Measurements from ENCODE around the gene ADD3.

The ADD3 gene, protein sequence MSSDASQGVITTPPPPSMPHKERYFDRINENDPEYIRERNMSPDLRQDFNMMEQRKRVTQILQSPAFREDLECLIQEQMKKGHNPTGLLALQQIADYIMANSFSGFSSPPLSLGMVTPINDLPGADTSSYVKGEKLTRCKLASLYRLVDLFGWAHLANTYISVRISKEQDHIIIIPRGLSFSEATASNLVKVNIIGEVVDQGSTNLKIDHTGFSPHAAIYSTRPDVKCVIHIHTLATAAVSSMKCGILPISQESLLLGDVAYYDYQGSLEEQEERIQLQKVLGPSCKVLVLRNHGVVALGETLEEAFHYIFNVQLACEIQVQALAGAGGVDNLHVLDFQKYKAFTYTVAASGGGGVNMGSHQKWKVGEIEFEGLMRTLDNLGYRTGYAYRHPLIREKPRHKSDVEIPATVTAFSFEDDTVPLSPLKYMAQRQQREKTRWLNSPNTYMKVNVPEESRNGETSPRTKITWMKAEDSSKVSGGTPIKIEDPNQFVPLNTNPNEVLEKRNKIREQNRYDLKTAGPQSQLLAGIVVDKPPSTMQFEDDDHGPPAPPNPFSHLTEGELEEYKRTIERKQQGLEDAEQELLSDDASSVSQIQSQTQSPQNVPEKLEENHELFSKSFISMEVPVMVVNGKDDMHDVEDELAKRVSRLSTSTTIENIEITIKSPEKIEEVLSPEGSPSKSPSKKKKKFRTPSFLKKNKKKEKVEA

DNA sequence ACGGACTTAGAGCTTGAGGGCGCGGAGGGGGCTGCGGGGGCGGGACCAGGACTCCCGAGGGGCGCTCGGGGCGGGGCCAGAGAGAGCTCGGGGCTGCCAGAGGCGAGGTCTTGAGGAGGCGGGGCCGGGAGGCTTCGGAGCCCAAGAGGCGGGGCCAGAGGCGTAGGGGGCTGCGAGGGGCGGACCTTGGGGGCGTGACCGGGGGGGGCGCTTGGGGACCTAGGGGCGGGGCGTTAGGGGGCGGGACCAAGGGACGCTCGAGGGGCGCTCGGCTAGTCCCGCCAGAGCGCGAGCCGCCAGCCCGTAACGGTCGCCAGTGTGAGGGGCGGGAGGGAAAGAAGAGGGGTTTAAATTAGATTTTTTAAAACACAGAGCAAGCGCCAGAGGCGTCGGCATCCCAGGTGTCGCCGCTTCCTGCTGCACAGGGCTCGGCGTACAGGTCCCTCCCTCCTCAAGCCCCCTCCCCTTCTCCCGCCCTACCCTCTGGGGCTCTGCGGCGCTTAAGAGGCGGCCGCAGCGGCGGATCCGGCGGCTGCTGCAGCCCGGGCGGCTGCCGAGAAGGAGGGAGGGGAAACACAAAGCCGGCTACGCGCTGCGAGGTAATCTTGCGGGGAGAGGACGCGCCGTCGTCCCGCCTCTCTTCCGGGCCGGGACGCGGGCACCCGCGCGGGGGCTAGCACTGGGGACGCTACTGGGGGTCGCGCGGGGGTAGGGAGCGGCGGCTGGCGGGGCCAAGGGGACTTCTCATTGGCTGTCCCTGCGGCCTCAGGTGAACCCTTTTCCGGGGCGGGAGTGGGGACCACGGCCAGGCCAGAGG lies at the start of gene ADD3:
Gene ADD3 (plus strand): TSS at position 284 of the 817 bp plus-strand sequence. CDS start 92,670 bp downstream, outside the sequence.
- peak; percentile 94 for DNase-seq

DNA sequence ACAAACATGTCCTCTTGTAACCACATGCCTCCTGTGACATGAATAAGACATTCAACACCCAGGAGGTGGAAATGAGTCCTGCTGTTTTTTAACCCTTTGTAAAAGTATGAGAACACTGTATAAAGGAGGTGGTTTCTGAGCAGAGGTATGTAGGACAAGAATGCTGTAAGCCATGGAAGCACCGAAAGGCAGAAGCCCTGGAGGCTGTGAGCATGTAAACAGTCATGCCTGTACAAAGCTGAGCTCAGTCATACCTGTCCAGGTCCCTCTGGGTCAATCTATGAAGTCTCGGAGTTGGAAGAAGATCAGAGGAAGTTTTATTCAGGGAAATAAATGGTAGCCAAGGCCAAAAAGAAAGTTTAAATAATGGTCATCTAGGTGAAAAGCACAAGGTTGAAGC lies 49.7 kb upstream of the ADD3 start:
- no peak for DNase-seq

DNA sequence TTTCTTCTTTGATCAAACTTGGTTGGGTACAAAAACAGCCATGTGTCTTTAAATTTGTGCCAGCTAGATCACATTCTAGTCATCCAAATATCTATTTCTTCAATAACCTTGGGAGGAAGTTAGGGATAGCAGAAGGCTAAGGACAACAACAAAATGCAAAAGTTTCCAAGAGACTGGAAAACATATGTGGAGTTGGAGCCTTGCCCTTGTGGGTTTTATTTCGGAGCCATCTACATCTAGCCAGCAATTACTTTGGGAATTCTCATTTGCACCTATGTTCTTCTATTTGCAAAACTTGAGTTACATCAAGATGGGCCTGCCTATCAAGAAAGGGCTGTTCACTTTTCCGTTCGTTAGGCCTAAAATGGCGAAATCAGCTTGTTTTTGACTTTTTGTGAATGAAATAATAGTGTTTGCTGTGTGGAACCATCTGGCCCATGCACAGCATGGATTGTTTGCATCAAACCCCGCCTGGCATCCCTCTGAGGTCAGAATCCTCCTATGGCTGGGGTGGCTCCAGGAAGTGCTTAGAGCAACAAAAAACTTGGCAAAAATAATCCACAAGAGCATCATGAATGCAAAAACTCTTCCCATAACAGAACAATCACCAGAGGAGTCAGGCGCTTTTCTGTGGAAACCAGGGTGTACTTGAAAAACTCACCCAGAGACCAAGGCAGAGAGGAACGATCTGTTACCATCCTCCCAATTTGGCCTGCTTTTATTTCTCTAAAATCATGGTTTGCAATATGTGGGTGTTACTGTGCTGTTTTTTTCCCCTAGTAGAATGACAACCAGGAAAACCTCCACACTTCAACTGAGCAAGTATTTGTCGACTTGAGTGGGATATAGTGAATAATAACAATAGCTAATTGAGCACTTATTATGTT lies 48.3 kb upstream of the ADD3 start:
- no peak for DNase-seq

DNA sequence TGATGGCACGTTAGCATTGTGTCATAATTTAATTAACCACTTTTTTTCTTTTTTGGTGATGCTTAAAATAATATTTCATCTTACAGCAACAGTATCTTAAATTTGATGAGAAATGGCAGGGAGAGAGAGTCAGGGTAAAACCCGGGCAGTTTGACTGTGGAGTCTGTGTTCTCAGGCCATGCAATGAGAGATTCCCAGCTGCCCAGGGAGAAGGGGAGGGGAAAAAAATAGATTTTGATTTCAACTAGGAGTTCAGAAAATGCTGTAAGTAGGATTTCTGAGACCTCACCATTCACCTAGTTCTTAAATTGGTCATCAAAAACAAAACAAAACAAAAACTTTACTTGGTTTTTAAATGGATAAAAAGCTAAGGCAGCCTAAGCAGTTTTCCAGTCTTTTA lies 47.1 kb upstream of the ADD3 start:
- no peak for DNase-seq

GRCh38 chr10:109961174-109962001 lies 46.4 kb upstream of the ADD3 start:
- no peak for DNase-seq

- DNase-seq = no peak
Measured at GRCh38 chr10:109962247-109962646, 45.5 kb upstream of the ADD3 start.

DNA sequence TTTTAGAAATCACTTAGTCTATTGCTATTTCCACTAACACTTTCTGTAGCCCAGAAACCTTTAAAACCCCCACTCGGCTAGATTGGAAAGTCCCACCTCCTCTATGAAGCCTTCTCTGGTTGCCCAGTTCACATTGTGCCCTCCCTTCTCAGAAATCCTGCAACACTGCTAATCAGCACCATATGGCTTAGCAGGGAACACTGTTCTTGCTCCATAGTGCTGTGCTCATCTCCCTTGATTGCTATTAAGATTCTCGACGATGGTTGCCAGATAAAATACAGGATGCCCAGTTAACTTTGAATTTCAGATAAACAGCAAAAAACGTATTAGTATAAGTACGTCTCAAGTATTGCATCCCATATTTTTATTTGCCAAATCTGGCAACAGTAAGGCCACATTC lies 44.3 kb upstream of the ADD3 start:
- no peak for DNase-seq

GRCh38 chr10:109964318-109964717 lies 43.5 kb upstream of the ADD3 start:
- no peak for DNase-seq

DNA sequence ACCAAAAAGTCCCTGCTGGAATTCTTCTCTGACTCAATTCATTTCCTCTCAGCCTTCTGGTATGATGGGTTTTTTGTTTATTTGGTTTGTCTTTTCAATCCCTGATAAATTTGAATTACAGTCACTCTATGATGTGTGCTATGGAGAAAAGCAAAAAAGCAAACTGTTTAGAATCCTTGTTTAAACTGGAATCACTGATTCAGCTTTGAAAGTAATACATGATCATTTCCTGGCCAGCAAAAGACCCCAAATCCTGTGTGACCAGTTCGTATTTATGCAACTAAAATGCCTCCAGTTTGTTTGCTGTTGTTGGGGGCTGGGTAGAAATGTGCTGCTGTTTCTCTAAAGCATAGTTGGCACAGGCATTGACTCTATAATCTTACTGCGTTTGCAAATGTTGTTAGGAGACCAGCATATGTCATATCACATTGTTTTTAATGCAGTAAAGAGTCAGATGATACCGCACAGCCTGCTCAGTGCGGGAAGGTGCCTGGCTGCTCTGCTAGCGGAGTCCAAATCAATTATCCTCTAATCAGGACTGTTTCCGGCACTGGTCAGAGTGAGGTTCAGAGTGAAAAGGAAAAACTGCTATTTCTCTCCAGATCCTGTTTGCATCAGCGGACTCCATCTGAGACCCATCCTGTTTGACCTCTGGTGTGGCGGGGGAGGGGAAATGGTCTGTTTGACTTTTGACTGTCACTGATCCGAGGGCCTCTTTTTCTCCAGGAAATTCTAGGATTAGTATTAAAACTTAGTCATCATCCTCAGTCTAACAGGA lies 40.6 kb upstream of the ADD3 start:
- DNase-seq = no peak

DNA sequence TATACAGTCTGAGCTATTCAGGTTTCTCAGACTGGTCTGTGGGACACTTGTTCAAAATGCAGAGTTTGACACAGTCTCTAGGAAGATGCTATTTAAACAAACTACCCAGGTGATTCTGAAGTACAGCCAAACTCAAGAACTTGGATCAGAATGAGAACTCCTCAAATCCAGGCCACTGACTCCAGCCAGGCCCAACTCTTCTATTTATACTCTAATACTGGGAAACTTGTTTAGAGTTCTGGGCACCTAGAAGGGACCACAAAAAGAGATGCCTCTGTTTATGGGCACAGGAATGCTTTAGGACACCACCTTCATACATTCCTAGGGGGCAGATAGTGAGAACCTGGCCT lies 40.1 kb upstream of the ADD3 start:
- DNase-seq = no peak

DNA sequence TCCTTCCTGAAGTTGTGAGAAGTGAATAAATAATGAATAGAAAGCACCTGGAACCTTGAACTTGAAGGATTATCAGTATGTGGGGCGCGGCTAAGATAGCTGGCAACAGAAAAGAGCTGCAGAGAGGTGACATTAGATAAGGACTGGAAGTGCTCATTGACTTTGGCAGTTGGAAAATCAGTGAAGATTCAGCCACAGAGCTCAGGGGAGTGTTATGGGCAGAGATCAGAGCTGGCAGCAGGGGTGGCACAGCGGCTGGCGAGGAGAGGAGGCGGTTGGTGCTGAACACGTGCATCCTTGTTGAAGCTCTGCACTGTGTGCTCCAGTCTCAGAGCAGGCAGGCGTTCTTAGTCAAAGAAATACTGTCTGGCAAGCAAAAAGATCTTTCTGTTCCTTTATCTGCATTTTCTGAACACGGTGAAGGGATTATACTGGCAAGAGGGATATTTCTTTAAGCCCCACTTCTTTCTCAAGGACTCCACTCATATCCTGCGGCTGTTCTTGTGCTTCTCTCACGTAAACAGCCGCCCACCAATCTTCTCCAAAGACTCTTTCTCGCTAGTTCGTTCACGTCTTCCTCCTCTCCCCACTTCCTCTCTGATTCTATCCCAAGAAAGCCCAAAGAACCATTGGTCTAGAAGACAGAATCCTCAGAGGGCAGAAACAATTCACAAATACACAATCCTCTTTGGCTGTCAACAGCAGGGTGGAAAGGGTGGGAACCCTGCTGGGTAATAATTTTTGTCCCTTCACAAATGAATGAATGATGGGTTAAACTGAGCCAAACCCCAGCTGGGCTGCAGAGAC lies 38.6 kb upstream of the ADD3 start:
- DNase-seq = no peak

GRCh38 chr10:109969760-109970346 lies 37.9 kb upstream of the ADD3 start:
- no peak for DNase-seq

DNA sequence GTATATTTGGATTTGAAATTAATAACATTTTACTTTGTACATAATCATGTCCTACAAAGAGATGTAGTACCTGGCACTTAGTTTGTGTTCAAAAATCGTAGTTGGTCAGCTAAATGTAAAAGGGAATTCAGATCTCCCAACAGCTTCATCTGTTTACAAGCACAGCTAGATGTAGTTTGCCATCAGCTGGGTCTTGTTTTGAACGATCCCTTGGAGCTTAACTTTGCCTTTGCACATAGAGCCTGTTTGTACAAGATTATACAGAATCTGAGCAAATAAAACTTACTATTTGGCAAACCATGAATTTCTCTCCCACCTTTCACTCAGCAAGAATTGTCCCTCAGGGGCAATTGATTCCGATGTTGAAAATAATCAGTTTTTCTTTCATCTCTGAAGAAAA lies 36.1 kb upstream of the ADD3 start:
- DNase-seq = no peak

DNA sequence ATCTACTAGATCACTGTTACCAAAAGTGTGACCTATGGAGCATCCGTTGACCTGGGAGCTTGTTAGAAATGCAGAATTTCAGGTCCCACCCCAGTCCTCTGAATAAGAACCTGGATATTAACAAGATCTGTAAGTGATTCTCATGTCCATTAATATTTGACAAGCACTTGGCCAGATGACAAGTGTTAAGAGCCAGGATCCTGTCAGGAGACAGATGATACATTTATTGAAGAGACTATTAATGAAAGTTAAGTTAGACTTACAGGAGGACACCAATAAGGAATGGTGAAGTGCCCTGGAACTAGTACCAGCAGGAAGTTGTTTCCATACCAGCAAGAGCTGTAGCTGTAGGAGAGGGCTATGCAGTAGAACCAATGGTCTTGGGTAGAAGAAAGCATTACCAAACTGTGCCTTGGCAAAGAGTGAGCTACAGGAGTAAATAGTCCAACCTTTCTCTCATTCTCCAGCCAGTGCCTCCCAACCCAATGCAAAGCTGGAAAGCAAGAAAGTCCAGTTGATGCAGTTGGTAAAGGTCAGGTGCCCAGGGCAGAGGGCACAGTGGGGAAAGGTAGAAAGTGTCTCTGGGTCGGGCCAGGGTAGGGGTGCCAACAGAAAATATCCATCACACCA lies 35.3 kb upstream of the ADD3 start:
- DNase-seq = no peak

DNA sequence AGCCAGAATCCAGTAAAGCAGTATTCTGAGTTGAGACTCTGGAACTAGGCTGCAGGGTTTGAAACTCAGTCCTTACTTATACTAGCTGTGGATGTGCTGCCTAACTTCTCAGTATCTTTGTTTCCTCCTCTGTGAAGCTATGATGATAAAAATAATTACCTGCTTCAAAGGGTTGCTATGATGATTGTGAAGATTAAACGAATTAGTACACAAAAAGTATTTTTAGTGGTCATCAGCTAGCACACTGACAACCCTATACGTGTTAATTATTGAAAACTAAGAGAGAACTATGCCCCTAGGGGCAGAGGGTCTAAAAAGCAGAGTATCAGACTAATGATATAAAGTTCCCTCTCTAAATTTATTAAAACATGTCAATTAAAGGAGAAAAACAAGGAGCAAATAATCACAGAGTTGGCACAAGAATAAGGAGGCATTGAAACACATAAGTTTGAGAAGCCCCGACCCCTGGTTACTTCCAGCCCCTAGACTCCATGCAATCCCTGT lies 34.4 kb upstream of the ADD3 start:
- DNase-seq = no peak

GRCh38 chr10:109974504-109975191 lies 33.1 kb upstream of the ADD3 start:
- no peak for DNase-seq

GRCh38 chr10:109975244-109976190 lies 32.3 kb upstream of the ADD3 start:
- DNase-seq = no peak
